ENCODE measurements around the gene NRXN3. TPM values are rescaled to one million over a fixed set of nuclear protein-coding genes. Genes with fewer than 3 reads are reported as not detected.
"Not testable (repeated sequence)": the region's sequence is repeated elsewhere in the genome, so short reads cannot be mapped to it uniquely, and the experiment has no call there.

NRXN3 gene
- total and polyA plus RNA-seq, 2 experiments from 2014 or later: 0.69 to 1.5 TPM

DNA sequence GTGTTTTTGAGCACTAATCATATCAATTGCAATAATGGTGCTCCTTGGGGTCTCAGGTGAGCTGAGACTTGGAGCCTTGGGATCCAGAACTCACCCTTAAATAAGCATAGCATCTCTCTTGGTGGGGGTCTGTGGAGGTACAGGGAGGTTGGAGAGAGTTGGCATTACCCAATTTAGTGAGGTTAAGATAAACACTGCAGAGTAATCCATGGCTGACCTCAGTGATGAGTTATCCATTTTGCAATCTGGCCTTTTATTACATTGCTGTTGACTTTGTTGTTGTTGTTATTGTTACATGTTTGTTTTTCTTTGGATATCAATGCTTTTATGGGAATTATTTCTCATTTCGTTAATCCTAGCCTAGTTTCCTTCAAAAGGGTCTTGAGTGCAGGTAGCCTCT lies 373.3 kb downstream of the NRXN3 start:
- no peak for DNase-seq (ENCODE audit: low read depth in 1 of 2, low spot score in 1 of 2)
- H3K9me3 ChIP-seq (ENCODE audit: low read depth): no peaks in the 10 kb centered on the region
- H3K4me1 ChIP-seq (ENCODE audit: low read depth): no peaks in the 10 kb centered on the region
- H3K4me3 ChIP-seq: no peak overlapping the region
- no peaks in the 10 kb centered on the region for H3K36me3 ChIP-seq
- H3K27ac ChIP-seq: no peak overlapping the region
- TF ChIP-seq, protein P1, sequence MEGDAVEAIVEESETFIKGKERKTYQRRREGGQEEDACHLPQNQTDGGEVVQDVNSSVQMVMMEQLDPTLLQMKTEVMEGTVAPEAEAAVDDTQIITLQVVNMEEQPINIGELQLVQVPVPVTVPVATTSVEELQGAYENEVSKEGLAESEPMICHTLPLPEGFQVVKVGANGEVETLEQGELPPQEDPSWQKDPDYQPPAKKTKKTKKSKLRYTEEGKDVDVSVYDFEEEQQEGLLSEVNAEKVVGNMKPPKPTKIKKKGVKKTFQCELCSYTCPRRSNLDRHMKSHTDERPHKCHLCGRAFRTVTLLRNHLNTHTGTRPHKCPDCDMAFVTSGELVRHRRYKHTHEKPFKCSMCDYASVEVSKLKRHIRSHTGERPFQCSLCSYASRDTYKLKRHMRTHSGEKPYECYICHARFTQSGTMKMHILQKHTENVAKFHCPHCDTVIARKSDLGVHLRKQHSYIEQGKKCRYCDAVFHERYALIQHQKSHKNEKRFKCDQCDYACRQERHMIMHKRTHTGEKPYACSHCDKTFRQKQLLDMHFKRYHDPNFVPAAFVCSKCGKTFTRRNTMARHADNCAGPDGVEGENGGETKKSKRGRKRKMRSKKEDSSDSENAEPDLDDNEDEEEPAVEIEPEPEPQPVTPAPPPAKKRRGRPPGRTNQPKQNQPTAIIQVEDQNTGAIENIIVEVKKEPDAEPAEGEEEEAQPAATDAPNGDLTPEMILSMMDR (IDR thresholded peaks at IDR 0.05; ENCODE audit: low read depth, low read length): no peak
- no peaks in the 10 kb centered on the region for H3K27me3 ChIP-seq

DNA sequence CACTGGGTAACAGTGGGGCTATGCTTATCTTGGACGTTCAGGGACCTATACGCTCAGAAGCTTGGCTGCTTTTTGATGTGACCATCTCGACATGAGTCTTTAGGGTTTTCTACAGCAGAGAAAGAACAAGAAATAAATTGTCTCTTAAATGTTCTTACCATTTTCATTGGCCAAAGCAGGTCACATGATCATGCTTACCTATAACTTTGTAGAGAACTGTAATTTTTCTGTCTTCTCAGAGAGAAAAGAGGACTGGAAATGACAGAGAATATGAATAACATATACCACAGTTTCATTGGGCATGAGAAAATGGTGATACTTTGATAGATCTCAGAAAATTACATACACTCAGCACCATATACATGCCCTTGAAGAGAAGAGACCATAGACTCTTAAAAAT lies 390.9 kb downstream of the NRXN3 start:
- H3K27ac ChIP-seq: no peak overlapping the region
- H3K9me3 ChIP-seq (ENCODE audit: low read depth): no peaks in the 10 kb centered on the region
- H3K4me1 ChIP-seq (ENCODE audit: low read depth): no peaks in the 10 kb centered on the region
- no peak for DNase-seq (ENCODE audit: low read depth in 1 of 2, low spot score in 1 of 2)
- TF ChIP-seq, protein P1 (IDR thresholded peaks at IDR 0.05; ENCODE audit: low read depth, low read length): no peak
- no peak overlapping the region for H3K4me3 ChIP-seq
- H3K36me3 ChIP-seq: no peaks in the 10 kb centered on the region
- H3K27me3 ChIP-seq: peaks cover 13% of the 10 kb centered on the region

DNA sequence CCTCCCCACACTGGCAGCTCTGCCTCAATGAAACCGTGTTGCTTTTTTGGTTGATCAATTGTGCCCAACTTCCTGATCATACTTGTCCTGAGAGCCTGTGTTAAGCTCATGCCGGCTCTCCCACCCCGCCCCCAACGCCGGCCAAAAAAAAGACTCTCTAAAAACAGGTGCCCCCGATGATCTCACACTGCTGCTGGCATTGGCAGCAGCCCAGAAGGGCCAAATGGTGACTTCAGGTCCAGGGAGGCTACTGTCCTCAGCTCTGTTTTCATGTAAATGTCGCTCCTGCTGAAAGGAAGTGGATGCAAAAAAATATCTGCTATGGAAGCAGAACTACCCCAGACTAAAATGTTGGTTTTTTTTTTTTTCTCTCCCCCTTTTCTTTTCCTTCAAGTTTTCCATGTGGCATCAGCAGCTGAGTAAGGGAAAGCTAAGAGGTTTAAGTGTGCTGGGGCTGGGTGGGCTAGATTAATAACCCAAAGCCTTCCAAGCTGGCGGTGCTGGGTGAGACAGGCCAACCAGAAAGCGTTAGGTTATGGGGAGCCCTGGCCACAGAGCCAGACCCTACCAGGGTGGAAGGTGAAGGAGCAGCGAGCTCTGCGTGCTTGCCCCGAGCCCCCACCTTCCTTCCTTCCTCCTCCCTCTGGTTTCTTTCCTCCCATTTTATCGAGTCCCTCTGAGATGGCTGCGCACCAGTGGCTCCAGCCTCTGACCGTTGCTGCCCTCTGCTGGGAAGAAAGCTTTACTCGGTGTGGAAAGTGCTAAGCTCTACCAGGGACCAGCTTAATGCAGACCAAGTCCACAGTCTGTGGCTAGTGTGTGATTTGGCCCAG lies 396.1 kb downstream of the NRXN3 start:
- no peaks in the 10 kb centered on the region for H3K36me3 ChIP-seq

DNA sequence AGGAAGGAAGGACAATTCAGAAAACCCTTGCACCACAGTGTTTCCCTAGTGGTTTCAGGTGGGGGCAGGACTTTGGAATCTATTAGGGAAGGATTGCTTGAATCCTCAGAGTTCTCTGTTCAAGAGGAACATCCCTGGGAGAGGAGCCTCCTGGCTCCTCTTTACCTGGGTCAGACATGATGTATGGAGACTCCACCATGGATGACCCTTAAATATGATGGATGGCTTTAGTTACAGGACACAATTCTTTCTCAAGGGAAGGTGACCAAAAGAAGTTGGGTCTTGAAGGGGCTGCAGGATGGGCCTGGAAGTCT lies 396.6 kb downstream of the NRXN3 start:
- no peaks in the 10 kb centered on the region for H3K4me1 ChIP-seq (ENCODE audit: low read depth)
- H3K27ac ChIP-seq: no peak overlapping the region
- DNase-seq (ENCODE audit: low read depth in 1 of 2, low spot score in 1 of 2): no peak
- no peak overlapping the region for H3K4me3 ChIP-seq
- TF ChIP-seq, protein P1 (IDR thresholded peaks at IDR 0.05; ENCODE audit: low read depth, low read length): no peak
- H3K9me3 ChIP-seq (ENCODE audit: low read depth): no peaks in the 10 kb centered on the region
- peaks cover 3% of the 10 kb centered on the region for H3K27me3 ChIP-seq
- H3K36me3 ChIP-seq: no peaks in the 10 kb centered on the region

More for the DNA sequence above, 396.1 kb downstream of the NRXN3 start:
- H3K9me3 ChIP-seq (ENCODE audit: low read depth): no peaks in the 10 kb centered on the region
- H3K4me1 ChIP-seq (ENCODE audit: low read depth): no peaks in the 10 kb centered on the region
- TF ChIP-seq, protein P1 (IDR thresholded peaks at IDR 0.05; ENCODE audit: low read depth, low read length): peak; percentile 80
- peaks cover 3% of the 10 kb centered on the region for H3K27me3 ChIP-seq
- H3K4me3 ChIP-seq: no peak overlapping the region
- peak; percentile 72 to 83 for DNase-seq (ENCODE audit: low read depth in 1 of 2, low spot score in 1 of 2)
- no peak overlapping the region for H3K27ac ChIP-seq

DNA sequence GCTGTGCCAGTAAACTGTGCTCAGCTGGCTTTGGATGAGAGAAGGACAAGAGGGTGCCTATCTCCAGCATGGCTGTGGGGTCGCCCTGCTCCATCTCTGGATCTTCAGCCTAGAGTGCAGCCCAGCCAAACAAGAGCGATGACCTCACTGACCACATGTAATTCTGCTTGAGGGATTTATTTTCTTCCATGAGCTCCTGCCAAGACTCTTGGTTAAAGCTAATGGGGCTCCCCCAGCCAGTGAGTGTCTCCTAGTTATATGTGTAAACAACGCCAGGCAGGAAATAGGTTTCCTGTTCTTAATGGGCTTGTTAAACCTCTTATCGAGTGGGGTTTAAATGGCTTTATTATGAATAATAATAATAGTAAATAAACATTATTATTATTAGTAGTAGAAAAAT lies 397.2 kb downstream of the NRXN3 start:
- Histone ChIP-seq H3K9me3 (ENCODE audit: low read depth) (no peaks in the 10 kb centered on the region), H3K4me1 (ENCODE audit: low read depth) (no peaks in the 10 kb centered on the region), H3K27me3 (peaks cover 3% of the 10 kb centered on the region), H3K27ac (no peak overlapping the region), H3K4me3 (no peak overlapping the region), H3K36me3 (no peaks in the 10 kb centered on the region)
- no peak for DNase-seq (ENCODE audit: low read depth in 1 of 2, low spot score in 1 of 2)
- TF ChIP-seq, protein P1 (IDR thresholded peaks at IDR 0.05; ENCODE audit: low read depth, low read length): no peak

DNA sequence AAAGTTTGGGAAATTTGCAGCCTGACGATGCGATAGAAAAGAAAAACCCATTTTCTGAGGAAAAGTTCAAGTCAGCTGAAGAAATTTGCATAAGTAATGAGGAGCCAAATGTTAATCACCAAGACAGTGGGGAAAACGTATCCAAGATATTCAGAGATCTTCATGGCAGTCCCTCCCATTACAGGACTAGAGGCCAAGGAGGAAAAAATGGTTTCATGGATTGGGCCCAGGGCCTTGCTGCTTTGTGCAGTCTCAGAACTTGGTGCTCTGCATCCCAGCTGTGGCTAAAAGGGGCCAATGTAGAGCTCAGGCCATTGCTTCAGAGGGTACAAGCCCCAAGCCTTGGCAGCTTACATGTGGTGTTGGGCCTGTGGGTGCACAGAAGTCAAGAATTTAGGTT lies 403.6 kb downstream of the NRXN3 start:
- not testable (repeated sequence) for H3K27me3 ChIP-seq; H3K4me1 ChIP-seq (ENCODE audit: low read depth); H3K9me3 ChIP-seq (ENCODE audit: low read depth); H3K36me3 ChIP-seq; H3K4me3 ChIP-seq; H3K27ac ChIP-seq; DNase-seq (ENCODE audit: low read depth in 1 of 2, low spot score in 1 of 2)

Measured in cardiac muscle cell (in vitro differentiated cells and primary cell).